Activated T-cell treated with anti-CD3 and anti-CD28 coated beads, Interleukin-2, amount 50 U/mL, for 72 hours (primary cell): ENCODE results near the gene VWF. TPM values are rescaled to one million over a fixed set of nuclear protein-coding genes. Genes with fewer than 3 reads are reported as not detected.
A peak's percentile ranks its signal among the peaks of the same experiment; 100 is the strongest.

Experiments used
- ATAC-seq, 2 donors: fragments of 150-1000 bp; cut with Tn5 transposase; replicated peaks in 1 of 2; 2 replicates each; pipeline ENCODE4 v1.10.0; 2021; ENCODE audit warnings: moderate library complexity in 2 of 2, mild to moderate bottlenecking in 1 of 2
- DNase-seq, 2 donors: peaks; one replicate each; pipeline ENCODE4 v3.0.0; 2021 to 2022; ENCODE audit warnings: mixed read lengths in 1 of 2
- H3K27ac Mint-ChIP-seq: one replicate; pipeline ENCODE4 v1.8.0; 2022; ENCODE audit warnings: mild to moderate bottlenecking, moderate library complexity, mixed read lengths
- H3K27me3 Mint-ChIP-seq: one replicate; pipeline ENCODE4 v1.8.0; 2022; ENCODE audit warnings: low read depth, mixed read lengths
- H3K36me3 Mint-ChIP-seq, 2 donors: one replicate each; pipeline ENCODE4 v1.8.0; 2022; ENCODE audit warnings: mixed read lengths in 2 of 2, mild to moderate bottlenecking in 1 of 2; ENCODE audit not compliant: insufficient read depth in 2 of 2
- H3K4me1 Mint-ChIP-seq: one replicate; pipeline ENCODE4 v1.8.0; 2022; ENCODE audit warnings: low read depth, mixed read lengths
- H3K4me3 Mint-ChIP-seq, 2 donors: one replicate each; pipeline ENCODE4 v1.8.0; 2022; ENCODE audit warnings: mild to moderate bottlenecking in 2 of 2, mixed read lengths in 2 of 2, moderate library complexity in 2 of 2
- H3K9me3 Mint-ChIP-seq, 2 donors: one replicate each; pipeline ENCODE4 v1.8.0; 2022; ENCODE audit warnings: mixed read lengths in 2 of 2
- total RNA-seq, 2 donors: library from RNA; stranded (reverse); gene quantifications; one replicate each; pipeline ENCODE4 v1.2.3, GENCODE V29; 2022

The VWF gene
- total RNA-seq, 2 donors from 2014 or later: 0.02 TPM

DNA sequence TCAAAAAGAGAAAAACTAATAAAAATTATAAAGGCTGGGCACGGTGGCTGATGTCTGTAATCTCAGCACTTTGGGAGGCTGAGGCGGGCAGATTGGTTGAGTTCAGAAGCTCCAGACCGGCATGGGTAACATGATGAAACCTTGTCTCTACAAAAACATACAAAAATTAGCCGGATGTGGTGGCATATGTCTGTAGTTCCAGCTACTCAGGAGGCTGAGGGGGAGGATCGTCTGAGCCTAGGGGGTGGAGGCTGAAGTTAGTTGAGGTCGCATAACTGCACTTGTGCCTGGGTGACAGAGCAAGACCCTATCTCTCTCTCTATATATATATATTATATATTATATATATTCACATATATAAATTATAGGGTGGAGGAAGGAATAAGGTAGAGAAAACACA lies 146.9 kb downstream of the VWF start:
- Mint-ChIP-seq H3K4me3 (no peak overlapping the region), H3K27ac (no peak overlapping the region), H3K4me1 (no peaks in the 10 kb centered on the region), H3K9me3 (no peaks in the 10 kb centered on the region), H3K36me3 (no peaks in the 10 kb centered on the region), H3K27me3 (peaks cover 13% of the 10 kb centered on the region)
- no peak for ATAC-seq
- DNase-seq: no peak

DNA sequence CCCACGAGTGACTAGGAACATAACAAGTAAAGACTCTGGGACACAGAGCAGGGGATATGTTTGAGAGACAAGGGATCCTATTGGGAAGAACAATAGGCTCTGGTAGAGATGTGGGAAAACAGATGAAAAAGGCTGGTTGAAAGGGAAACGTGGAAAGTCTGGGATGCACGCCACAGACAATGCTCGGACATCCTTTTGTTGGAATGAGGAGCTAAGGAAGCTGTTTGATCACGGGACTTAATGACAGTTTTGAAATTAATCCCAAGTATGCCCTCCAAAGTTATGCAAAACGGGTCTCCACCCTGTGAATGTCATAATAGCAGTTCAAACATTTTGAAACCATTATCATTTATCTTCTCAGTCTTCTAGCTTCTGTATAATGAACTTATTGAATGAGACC lies 147.8 kb downstream of the VWF start:
- Mint-ChIP-seq H3K27ac (no peak overlapping the region), H3K4me3 (no peak overlapping the region), H3K9me3 (no peaks in the 10 kb centered on the region), H3K4me1 (no peaks in the 10 kb centered on the region), H3K36me3 (no peaks in the 10 kb centered on the region), H3K27me3 (peaks cover 13% of the 10 kb centered on the region)
- DNase-seq: no peak
- ATAC-seq: no peak

DNA sequence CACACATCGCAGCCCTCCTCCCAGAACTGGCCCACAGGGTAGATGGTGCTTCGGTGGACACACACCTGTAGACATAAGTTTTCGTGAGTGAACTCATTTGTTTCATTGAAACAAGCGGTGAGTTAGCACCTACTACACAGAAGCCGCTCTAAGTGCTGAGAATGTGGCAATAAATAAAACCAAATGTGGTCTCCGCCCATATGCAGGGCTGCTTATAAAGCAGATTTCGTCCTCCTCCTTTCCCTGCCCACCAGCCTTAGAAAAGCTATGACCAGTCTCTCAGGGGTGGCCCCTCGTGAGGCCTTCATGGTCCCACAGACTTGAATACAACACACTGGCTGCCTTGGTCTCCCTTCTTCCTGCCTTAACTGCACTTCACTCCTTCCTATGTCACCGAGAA lies 148.3 kb downstream of the VWF start:
- no peak overlapping the region for H3K4me3 Mint-ChIP-seq
- no peak overlapping the region for H3K27ac Mint-ChIP-seq
- no peaks in the 10 kb centered on the region for H3K36me3 Mint-ChIP-seq
- H3K9me3 Mint-ChIP-seq: no peaks in the 10 kb centered on the region
- DNase-seq: no peak
- ATAC-seq: no peak
- H3K4me1 Mint-ChIP-seq: no peaks in the 10 kb centered on the region
- H3K27me3 Mint-ChIP-seq: peaks cover 13% of the 10 kb centered on the region

DNA sequence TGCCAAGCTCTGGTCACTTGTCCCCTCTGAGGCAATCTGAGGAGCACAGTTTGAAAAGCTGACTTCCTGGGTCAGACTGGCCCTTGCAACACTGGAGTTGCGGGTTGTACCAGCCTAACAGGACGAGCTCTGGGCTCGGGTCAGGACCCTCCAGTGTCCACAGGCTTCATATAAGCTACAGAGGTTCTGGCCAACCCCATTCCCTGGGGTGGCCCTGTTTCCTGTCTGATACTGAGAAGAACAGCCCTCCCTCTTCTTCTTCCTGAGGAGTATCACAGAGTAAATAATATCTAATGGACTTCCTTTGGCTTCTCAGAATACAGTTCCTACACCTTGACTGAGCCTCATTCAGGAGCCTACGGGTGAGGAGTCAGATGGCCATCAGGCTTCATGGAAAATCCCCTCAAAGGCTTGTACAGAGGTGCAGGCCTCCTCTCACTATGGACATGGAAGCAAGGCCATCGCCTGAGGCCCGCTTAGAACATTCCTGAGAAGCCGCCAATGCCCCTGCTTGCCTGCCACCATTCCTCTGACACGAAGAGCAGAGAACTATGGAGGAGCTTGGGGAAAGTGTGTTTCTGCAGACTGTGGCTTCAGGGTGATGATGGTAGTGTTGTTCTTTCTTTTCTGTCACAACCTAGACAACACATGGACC lies 150.9 kb downstream of the VWF start:
- DNase-seq (no peak), ATAC-seq (no peak)
- no peaks in the 10 kb centered on the region for H3K36me3 Mint-ChIP-seq
- H3K27ac Mint-ChIP-seq: no peak overlapping the region
- peaks cover 13% of the 10 kb centered on the region for H3K27me3 Mint-ChIP-seq
- no peak overlapping the region for H3K4me3 Mint-ChIP-seq
- H3K4me1 Mint-ChIP-seq: no peaks in the 10 kb centered on the region
- H3K9me3 Mint-ChIP-seq: no peaks in the 10 kb centered on the region

DNA sequence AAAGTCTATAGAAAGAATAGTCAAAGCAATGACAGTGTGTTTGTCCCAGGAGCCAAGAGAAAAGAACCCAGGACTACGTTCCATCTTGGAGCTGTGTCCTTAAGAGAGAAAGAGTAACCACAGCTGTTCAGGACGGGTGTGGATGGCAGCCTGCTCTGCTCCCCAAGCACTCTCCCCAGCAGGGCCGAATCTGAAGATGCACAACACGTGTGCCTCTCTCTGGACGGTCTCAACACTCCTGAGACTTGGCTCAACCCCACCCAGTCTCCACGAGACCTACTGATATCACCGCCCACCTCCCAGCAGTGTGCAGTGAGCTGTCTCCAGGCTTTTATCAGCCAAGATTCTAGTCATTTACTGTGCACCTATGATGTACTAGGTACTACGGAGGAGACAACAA lies 152.1 kb downstream of the VWF start:
- ATAC-seq: no peak
- H3K4me3 Mint-ChIP-seq: no peak overlapping the region
- H3K27me3 Mint-ChIP-seq: peaks cover 13% of the 10 kb centered on the region
- no peak for DNase-seq
- no peaks in the 10 kb centered on the region for H3K4me1 Mint-ChIP-seq
- H3K27ac Mint-ChIP-seq: no peak overlapping the region
- H3K36me3 Mint-ChIP-seq: no peaks in the 10 kb centered on the region
- H3K9me3 Mint-ChIP-seq: no peaks in the 10 kb centered on the region

DNA sequence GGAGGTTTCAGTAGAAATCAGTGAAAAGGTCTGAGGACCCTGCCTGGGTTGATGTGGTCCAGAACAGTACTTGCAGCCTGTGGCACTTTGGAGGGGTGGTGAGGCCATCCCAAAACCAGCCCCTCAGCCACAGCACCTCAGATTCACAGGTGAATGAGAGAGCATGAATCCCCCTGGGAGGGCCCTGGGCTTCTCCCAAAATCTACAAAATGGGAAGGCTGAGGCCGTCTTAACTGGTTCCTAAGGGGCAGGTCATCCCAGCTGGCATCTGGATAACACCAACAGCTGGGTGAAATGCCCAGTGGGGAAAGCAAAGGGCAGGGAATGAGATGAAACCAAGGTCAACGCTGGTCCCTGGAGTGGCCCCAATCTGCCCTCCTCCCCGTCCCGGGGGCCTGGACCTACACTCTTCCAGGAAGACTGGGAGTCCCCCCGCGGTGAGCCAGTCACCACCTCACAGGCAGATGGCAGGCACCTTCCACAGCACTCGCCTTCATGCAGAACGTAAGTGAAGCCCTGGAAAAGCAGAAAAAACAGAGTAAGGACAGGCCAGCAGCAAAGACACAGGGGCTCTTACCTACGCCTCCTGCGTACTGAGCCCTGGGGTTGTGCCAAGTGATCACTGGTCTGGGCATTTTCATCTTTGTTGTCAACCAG lies 153.1 kb downstream of the VWF start:
- DNase-seq (no peak), ATAC-seq (no peak)
- no peaks in the 10 kb centered on the region for H3K4me1 Mint-ChIP-seq
- no peak overlapping the region for H3K27ac Mint-ChIP-seq
- no peak overlapping the region for H3K4me3 Mint-ChIP-seq
- peaks cover 5% of the 10 kb centered on the region for H3K27me3 Mint-ChIP-seq
- no peaks in the 10 kb centered on the region for H3K36me3 Mint-ChIP-seq
- no peaks in the 10 kb centered on the region for H3K9me3 Mint-ChIP-seq

DNA sequence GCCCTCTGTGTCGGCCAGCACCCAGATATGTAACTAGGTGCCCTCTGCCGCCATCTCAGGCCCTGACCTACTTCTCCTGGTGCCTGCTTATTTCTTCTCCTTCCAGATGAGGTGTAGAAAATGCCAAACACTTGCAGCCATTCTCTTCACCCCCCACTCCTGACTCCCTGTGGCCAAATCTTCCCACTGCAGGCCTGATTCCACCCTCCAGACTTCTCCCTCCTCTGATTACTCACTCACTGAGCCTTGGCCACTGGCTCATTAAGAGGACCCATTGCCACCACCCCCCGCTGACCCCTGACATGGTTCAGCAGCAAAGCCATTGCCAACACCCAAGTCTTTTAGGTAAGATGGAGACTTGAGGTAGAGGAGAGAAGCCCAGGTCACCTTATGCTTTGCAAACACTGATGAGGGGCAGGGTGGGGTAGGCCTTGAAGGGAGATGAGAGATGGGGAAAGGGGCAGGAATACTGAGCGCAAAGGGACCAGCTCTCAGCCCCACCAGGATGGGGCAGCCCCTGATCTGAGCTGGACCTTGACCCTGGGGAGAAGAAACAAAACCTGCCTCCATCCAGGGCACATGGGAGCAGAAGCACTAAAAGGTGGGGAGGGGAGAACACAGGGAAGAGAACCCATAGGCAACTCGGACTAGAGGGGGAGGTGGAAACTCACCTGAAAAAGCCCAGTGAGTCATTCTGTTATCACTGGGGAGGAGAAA lies 154.3 kb downstream of the VWF start:
- no peak for ATAC-seq
- H3K36me3 Mint-ChIP-seq: no peaks in the 10 kb centered on the region
- H3K27me3 Mint-ChIP-seq: peaks cover 4% of the 10 kb centered on the region
- no peak overlapping the region for H3K27ac Mint-ChIP-seq
- H3K9me3 Mint-ChIP-seq: no peaks in the 10 kb centered on the region
- DNase-seq: no peak
- H3K4me1 Mint-ChIP-seq: no peaks in the 10 kb centered on the region
- no peak overlapping the region for H3K4me3 Mint-ChIP-seq

DNA sequence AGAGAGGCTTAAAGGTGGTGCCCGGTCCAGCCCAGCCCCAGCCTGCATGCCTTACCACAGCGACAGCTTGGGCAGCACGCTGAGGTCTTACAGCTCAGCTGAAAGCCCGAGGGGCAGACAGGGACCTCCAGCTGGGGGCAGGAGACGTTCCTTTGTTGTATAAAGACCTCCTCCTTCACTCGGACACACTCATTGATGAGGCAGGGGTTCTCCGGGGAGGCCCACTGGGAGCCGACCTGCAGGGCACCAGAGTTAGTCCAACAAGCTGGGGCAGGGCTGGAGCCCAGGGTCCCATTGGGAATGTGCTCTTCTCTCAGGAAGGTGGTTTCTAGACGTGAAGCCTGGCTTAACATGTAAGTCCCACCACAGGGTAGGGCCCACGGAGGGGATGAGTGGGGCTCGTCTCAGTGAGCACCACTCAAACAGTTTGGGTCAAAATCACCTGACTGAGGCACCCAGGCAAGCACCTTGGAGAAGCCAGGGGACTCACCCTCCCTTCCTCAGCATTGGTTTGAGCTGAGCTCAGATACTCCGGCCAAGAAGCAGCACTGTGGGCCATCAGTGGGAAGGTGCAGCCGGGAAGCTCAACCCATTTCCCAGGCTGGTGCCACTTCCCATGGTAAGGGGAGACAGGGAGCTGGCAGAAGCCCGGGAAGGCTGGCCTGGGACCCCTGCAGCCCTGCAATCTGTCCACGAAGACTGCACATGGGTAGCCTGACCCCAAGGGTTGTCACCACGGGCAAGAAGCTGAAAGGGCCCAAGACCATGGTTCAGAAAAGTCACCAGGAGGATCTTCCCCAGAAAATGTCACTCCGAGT lies 155.1 kb downstream of the VWF start:
- Mint-ChIP-seq H3K4me1 (no peaks in the 10 kb centered on the region), H3K27me3 (peaks cover 4% of the 10 kb centered on the region), H3K9me3 (no peaks in the 10 kb centered on the region), H3K27ac (no peak overlapping the region), H3K36me3 (no peaks in the 10 kb centered on the region), H3K4me3 (no peak overlapping the region)
- no peak for ATAC-seq
- DNase-seq: no peak

DNA sequence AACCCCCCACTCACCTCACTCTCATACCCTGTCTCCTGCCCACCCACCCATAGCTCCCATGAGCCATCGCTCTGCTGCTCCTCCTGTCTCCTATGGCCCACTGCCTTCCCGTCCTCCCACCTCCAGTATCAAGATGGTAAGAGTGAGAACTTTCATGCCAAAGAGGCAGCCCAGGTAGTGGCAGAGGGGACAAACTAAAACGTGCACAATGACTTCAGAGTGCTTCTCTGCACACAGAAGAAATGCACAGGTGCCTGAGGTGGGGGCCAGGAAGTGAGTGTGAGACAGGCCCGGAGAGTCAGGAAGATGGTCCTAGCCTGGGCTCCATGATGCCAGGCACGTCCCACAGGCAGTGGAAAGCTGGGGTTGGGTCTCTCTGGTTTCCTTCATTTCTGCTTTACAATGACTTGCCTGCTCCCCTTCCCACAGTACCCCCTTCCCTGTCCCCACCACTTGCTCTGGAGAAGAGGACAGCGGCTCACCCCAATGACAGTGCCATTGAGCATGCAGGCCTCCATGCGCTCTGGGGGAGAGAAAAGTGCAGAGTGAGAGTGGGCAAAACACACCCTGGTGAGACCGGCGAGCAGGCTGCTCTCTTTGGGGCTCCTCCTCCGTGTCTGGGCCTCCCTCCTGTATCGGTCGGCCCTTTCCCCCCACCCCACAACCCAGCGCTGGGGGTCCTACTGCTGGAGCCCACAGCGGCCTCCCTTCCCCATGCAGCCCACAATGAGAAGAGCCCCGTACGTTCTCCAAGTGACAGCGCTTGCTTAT lies 156.6 kb downstream of the VWF start:
- H3K4me1 Mint-ChIP-seq: no peaks in the 10 kb centered on the region
- DNase-seq: no peak
- ATAC-seq: no peak
- H3K36me3 Mint-ChIP-seq: no peaks in the 10 kb centered on the region
- H3K27ac Mint-ChIP-seq: no peak overlapping the region
- no peak overlapping the region for H3K4me3 Mint-ChIP-seq
- H3K27me3 Mint-ChIP-seq: peaks cover 4% of the 10 kb centered on the region
- H3K9me3 Mint-ChIP-seq: no peaks in the 10 kb centered on the region

DNA sequence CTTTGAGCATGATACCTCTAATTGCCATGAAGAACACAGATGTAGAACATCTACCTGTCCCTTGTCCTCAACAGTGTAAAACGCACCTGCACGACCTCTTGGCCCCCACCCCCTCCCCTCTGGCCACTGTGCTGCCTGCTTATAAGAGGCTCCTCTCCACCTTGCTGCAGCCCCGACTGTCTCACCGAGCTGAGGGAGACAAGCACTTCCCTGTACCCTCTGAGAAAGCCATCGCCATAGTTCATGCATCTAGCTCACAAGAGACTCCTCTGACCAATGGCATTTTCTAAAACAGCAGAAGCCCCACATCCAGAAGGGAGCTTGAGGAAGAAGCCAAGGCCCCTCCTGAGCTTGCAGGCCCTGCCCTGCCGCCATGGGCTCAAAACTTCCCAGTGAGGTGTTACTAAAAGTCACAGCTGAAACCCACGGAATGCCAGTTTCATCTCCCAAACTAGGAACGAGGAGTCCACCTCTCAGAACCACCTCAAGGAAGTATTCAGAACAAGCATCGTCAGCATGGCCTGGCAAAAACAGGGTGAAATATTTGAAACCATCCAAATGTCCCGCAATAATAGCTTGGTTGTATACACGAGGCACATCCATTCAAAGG lies 157.9 kb downstream of the VWF start:
- ATAC-seq (no peak), DNase-seq (no peak)
- Mint-ChIP-seq H3K4me3 (no peak overlapping the region), H3K36me3 (no peaks in the 10 kb centered on the region), H3K9me3 (no peaks in the 10 kb centered on the region), H3K27ac (no peak overlapping the region), H3K4me1 (no peaks in the 10 kb centered on the region), H3K27me3 (peaks cover 10% of the 10 kb centered on the region)

DNA sequence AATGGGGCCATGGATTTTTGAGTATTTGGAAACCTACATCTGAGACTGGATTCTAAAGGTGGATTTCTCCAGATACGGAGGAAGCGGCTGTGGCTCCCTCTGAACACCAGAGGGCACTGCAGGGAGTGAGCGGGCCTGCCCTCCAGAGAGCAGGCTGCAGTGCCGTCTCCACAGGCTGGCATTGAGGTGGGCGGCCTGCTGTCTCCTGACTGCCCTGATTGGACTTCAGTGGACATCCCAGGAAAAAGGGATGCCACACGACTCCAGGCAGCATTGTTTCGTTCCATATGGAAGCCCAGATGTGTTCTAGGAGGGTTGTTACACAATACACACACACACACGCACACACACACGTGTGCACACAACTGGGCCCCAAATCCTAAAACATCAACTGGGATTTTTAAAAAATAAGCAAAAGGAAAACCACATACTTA lies 158.5 kb downstream of the VWF start:
- H3K4me3 Mint-ChIP-seq: no peak overlapping the region
- H3K27ac Mint-ChIP-seq: no peak overlapping the region
- no peaks in the 10 kb centered on the region for H3K9me3 Mint-ChIP-seq

More for the DNA sequence above, 158.5 kb downstream of the VWF start:
- peak; percentile 66 to 71 for ATAC-seq
- Mint-ChIP-seq H3K4me1 (no peaks in the 10 kb centered on the region), H3K36me3 (no peaks in the 10 kb centered on the region), H3K27me3 (peaks cover 10% of the 10 kb centered on the region)
- DNase-seq: peak; percentile 53
